K562 (cell line): ENCODE data around the gene CCDC136. TPM values are rescaled to one million over a fixed set of nuclear protein-coding genes. Genes with fewer than 3 reads are reported as not detected.

Source experiments
- CBFA2T2 ChIP-seq: fragments of 450-650 bp; conservative IDR thresholded peaks from 2 replicates; pipeline ENCODE4 v1.6.1; 2017; ENCODE audit warnings: mild to moderate bottlenecking
- DLX4 ChIP-seq: fragments of 250-450 bp; sonication (Bioruptor Pico); IDR thresholded peaks from 2 replicates; pipeline ENCODE4 v1.6.1; 2021; ENCODE audit warnings: mild to moderate bottlenecking
- ELF1 ChIP-seq: fragments of 200-800 bp; sonication (Bioruptor generic); IDR thresholded peaks from 2 replicates; pipeline ENCODE4 v1.6.1; 2016; ENCODE audit warnings: missing genetic modification characterization, missing compliant biosample characterization
- ETV5 ChIP-seq: sonication (generic); formaldehyde crosslinking; IDR thresholded peaks from 2 replicates; pipeline ENCODE4 v1.4.0; 2020; ENCODE audit warnings: low read depth, mild to moderate bottlenecking, missing genetic modification reagents
- EZH2 ChIP-seq: IDR thresholded peaks from 2 replicates; pipeline ENCODE4 v1.6.1; 2012; ENCODE audit warnings: low read depth, mild to moderate bottlenecking, inconsistent platforms, low read length, borderline replicate concordance
- GATAD2B ChIP-seq: fragments of 450-650 bp; IDR thresholded peaks from 2 replicates; pipeline ENCODE4 v1.6.1; 2017; ENCODE audit warnings: mild to moderate bottlenecking, borderline replicate concordance
- HMBOX1 ChIP-seq: sonication (generic); IDR thresholded peaks from 2 replicates; pipeline ENCODE4 v1.6.1; 2016
- IRF2 ChIP-seq: sonication (generic); formaldehyde crosslinking; IDR thresholded peaks from 2 replicates; pipeline ENCODE4 v1.8.1; 2022; ENCODE audit warnings: mild to moderate bottlenecking, missing genetic modification reagents
- JUND ChIP-seq, 2 experiments: IDR thresholded peaks; 2 replicates in 1 of 2; 3 replicates in 1 of 2; pipeline ENCODE4 v1.6.1; 2011; ENCODE audit warnings: borderline replicate concordance in 2 of 2, low read depth in 2 of 2, low read length in 2 of 2, improper control_type of control experiment in 1 of 2, missing biosample characterization in 1 of 2, missing genetic modification characterization in 1 of 2, missing genetic modification reagents in 1 of 2
- MECOM ChIP-seq: fragments of 250-450 bp; sonication (Bioruptor Pico); IDR thresholded peaks from 2 replicates; pipeline ENCODE4 v1.8.0; 2022; ENCODE audit warnings: inconsistent platforms
- MEF2D ChIP-seq: conservative IDR thresholded peaks from 2 replicates; pipeline ENCODE4 v1.6.1; 2016; ENCODE audit warnings: low read depth, missing genetic modification characterization, missing compliant biosample characterization
- PTRF ChIP-seq: fragments of 450-650 bp; IDR thresholded peaks from 2 replicates; pipeline ENCODE4 v1.6.1; 2016; ENCODE audit warnings: mild to moderate bottlenecking, missing genetic modification characterization, missing compliant biosample characterization
- RHOXF2B ChIP-seq: fragments of 250-450 bp; sonication (Bioruptor Pico); conservative IDR thresholded peaks from 2 replicates; pipeline ENCODE4 v1.5.1; 2021
- SMARCC2 ChIP-seq: fragments of 450-650 bp; IDR thresholded peaks from 2 replicates; pipeline ENCODE4 v1.6.1; 2017; ENCODE audit warnings: antibody characterized with exemption, moderate library complexity, mild to moderate bottlenecking, low read depth
- TAF1 ChIP-seq: IDR thresholded peaks from 2 replicates; pipeline ENCODE4 v1.6.1; 2011; ENCODE audit warnings: mild to moderate bottlenecking, low read length, moderate library complexity; ENCODE audit not compliant: insufficient read depth, control insufficient read depth, severe bottlenecking; ENCODE audit errors: extremely low read depth
- TAL1 ChIP-seq: fragments of 450-650 bp; IDR thresholded peaks from 2 replicates; pipeline ENCODE4 v1.6.1; 2016; ENCODE audit warnings: mild to moderate bottlenecking
- THRA ChIP-seq: fragments of 450-650 bp; IDR thresholded peaks from 2 replicates; pipeline ENCODE4 v1.6.1; 2017; ENCODE audit warnings: mild to moderate bottlenecking, moderate library complexity
- XRCC4 ChIP-seq: IDR thresholded peaks from one replicate; pipeline ENCODE4 v1.6.1; 2011; ENCODE audit not compliant: insufficient read depth, insufficient read length; ENCODE audit errors: extremely low read depth
- ZBED1 ChIP-seq: IDR thresholded peaks from 2 replicates; pipeline ENCODE4 v1.6.1; 2014
- ZBTB12 ChIP-seq: fragments of 250-450 bp; sonication (Bioruptor Pico); IDR thresholded peaks from 2 replicates; pipeline ENCODE4 v1.4.0; 2020
- ZBTB9 ChIP-seq: fragments of 450-650 bp; formaldehyde crosslinking; IDR thresholded peaks from 2 replicates; pipeline ENCODE4 v1.4.0; 2020; ENCODE audit warnings: mild to moderate bottlenecking, moderate library complexity
- ZNF589 ChIP-seq: fragments of 200-800 bp; sonication (Bioruptor generic); IDR thresholded peaks from 2 replicates; pipeline ENCODE4 v1.6.1; 2016; ENCODE audit warnings: low read depth, missing genetic modification characterization, missing compliant biosample characterization
- polyA plus RNA-seq, 8 experiments: library from polyadenylated mRNA; depleted of rRNA in 4 of 8; stranded (reverse) in 5 of 8; unstranded in 3 of 8; fragments of >200 nt; fragmentation: Nextera tagmentation in 2 of 8; fragmentation: Illumina TruSeq in 1 of 8; extraction: Ambion mirVana in 2 of 8; extraction: Trizol in 1 of 8; gene quantifications; 2 replicates each; pipeline versions ENCODE4 v1.2.1 to v1.2.3, GENCODE V29; 2011 to 2014; ENCODE audit warnings: inconsistent platforms in 1 of 8, missing spikeins in 1 of 8
- total RNA-seq, 7 experiments: library from RNA; depleted of rRNA in 6 of 7; stranded (reverse); fragments of >200 nt in 6 of 7; fragmentation: Illumina TruSeq in 2 of 7; extraction: Trizol in 2 of 7; gene quantifications; 2 replicates each; pipeline versions ENCODE4 v1.2.1 to v1.2.3, GENCODE V29; 2011 to 2021; ENCODE audit warnings: low replicate concordance in 1 of 7

The CCDC136 gene
- total and polyA plus RNA-seq, 9 of the 15 experiments (the other 6 are each of a cell fraction or from before 2014, with no cell fraction given): 2.4 to 40.8 (median 26.5) TPM

- TF ChIP-seq EZH2: no peak
- peak; percentile 39; the same call in 1 of the 2 replicates for TF ChIP-seq ETV5 (CRISPR knock-in tag)
- no peak for TF ChIP-seq CBFA2T2
- TF ChIP-seq MECOM (CRISPR knock-in tag): no peak
- TF ChIP-seq GATAD2B: peak; percentile 90; the same call in 1 of the 2 replicates
- TF ChIP-seq THRA: no peak
- no peak; the same call in 1 of the 2 replicates for TF ChIP-seq ZNF589
- TF ChIP-seq ZBTB9: no peak
- no peak for TF ChIP-seq PTRF (tag)
- TF ChIP-seq DLX4 (CRISPR knock-in tag): no peak
- TF ChIP-seq SMARCC2: 0 out of 2 replicates have a peak, but pooled peaks have one; percentile 24
- TF ChIP-seq HMBOX1: no peak
- TF ChIP-seq JUND (IDR thresholded peaks at IDR 0.05; ENCODE audit: borderline replicate concordance, low read depth, low read length): no peak
- TF ChIP-seq JUND (tag; IDR thresholded peaks at IDR 0.05; ENCODE audit: borderline replicate concordance, low read depth, low read length): no peak
- TF ChIP-seq RHOXF2B (CRISPR knock-in tag): no peak
- no peak for TF ChIP-seq IRF2 (CRISPR knock-in tag)
- TF ChIP-seq ZBTB12 (CRISPR knock-in tag): no peak
- TF ChIP-seq TAF1: peak; percentile 71
- no peak for TF ChIP-seq ELF1 (tag)
- TF ChIP-seq TAL1: no peak
- no peak for TF ChIP-seq XRCC4
- TF ChIP-seq MEF2D (tag): no peak
- TF ChIP-seq ZBED1: peak; percentile 75
These were observed 38.7 kb downstream of the CCDC136 start, which contains the start of gene FLNC (continued) for GRCh38 chr7:128830231-128831177.
